Type B pancreatic cell (in vitro differentiated cells): ENCODE measurements around the gene AHDC1. TPM values are rescaled to one million over a fixed set of nuclear protein-coding genes. Genes with fewer than 3 reads are reported as not detected.
"Not testable (repeated sequence)": the region's sequence is repeated elsewhere in the genome, so short reads cannot be mapped to it uniquely, and the experiment has no call there.

Source experiments
- DNase-seq: peaks from one replicate; pipeline ENCODE4 v3.0.0; 2021; ENCODE audit warnings: mixed read lengths; ENCODE audit not compliant: unreplicated experiment; ENCODE audit errors: extremely low spot score
- H3K27ac Mint-ChIP-seq: 2 replicates; pipeline ENCODE4 v1.8.0; 2021; ENCODE audit warnings: mild to moderate bottlenecking, mixed read lengths
- H3K27me3 Mint-ChIP-seq: 2 replicates; pipeline ENCODE4 v1.8.0; 2021; ENCODE audit warnings: mixed read lengths
- H3K36me3 Mint-ChIP-seq: 2 replicates; pipeline ENCODE4 v1.8.0; 2021; ENCODE audit warnings: mixed read lengths
- H3K4me1 Mint-ChIP-seq: one replicate; pipeline ENCODE4 v1.8.0; 2021; ENCODE audit warnings: mixed read lengths; ENCODE audit not compliant: unreplicated experiment
- H3K4me3 Mint-ChIP-seq: 2 replicates; pipeline ENCODE4 v1.8.0; 2021; ENCODE audit warnings: mild to moderate bottlenecking, mixed read lengths
- H3K9me3 Mint-ChIP-seq: 2 replicates; pipeline ENCODE4 v1.8.0; 2021; ENCODE audit warnings: mixed read lengths
- total RNA-seq: library from RNA; stranded (reverse); gene quantifications from 2 replicates; pipeline ENCODE4 v1.2.1, GENCODE V29; 2021; ENCODE audit warnings: low replicate concordance
- TF ChIP-seq, protein P1 (sequence below): fragments of 200-600 bp; sonication (generic); conservative IDR thresholded peaks from 2 replicates; pipeline ENCODE4 v1.5.0; 2021; ENCODE audit warnings: antibody characterized with exemption, mild to moderate bottlenecking

AHDC1 gene
- total RNA-seq, 1 donor from 2014 or later, result 61.0 TPM

DNA sequence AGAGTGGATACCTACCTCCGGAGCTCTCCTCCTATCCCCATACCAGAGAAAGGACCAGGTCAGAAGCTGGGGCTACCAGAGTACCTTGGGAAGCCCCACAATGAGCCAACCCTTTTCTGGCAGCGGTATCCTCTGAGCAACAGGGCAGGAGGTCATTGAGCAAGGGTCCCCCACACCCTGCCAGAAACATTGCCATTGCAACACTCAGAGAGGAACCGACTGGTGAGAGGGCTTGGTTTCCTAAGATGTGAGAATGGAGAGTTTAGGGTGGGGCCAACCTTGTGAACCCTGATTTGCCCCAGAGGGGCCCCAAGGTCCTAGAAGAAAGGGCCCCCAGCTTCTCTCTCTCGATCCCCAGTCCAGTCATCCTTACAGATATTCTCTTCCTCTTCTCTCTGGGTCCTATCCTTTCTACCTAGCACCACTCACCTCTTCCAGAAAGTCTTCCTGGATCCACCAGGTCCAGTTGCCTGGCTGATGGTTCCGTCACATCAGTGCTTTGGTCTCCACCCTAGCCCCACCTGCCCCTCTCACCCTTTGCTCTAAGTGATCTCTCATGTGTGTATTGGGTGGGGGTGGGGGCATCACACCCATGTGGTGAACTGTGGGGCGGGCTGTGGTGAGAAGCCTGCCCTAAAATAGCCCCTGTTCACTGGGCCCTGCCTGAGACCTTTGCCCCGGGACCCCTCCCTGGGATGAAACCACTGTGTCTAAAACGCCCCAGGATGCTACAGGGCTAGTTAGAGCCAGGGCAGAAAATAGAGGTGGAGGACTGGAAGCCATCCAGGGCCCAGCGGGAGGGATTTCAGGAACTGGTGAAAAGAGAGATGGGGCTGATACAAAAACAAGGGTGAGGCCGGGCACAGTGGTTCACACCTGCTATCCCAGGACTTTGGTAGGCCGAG is 22.3 kb upstream of the AHDC1 start:
- no peak overlapping the region for H3K4me3 Mint-ChIP-seq
- no peaks in the 10 kb centered on the region for H3K36me3 Mint-ChIP-seq
- no peak overlapping the region for H3K27ac Mint-ChIP-seq
- H3K4me1 Mint-ChIP-seq, result peaks cover 15% of the 10 kb centered on the region
- DNase-seq, result no peak
- H3K27me3 Mint-ChIP-seq, result peaks cover 18% of the 10 kb centered on the region
- TF ChIP-seq, protein P1, sequence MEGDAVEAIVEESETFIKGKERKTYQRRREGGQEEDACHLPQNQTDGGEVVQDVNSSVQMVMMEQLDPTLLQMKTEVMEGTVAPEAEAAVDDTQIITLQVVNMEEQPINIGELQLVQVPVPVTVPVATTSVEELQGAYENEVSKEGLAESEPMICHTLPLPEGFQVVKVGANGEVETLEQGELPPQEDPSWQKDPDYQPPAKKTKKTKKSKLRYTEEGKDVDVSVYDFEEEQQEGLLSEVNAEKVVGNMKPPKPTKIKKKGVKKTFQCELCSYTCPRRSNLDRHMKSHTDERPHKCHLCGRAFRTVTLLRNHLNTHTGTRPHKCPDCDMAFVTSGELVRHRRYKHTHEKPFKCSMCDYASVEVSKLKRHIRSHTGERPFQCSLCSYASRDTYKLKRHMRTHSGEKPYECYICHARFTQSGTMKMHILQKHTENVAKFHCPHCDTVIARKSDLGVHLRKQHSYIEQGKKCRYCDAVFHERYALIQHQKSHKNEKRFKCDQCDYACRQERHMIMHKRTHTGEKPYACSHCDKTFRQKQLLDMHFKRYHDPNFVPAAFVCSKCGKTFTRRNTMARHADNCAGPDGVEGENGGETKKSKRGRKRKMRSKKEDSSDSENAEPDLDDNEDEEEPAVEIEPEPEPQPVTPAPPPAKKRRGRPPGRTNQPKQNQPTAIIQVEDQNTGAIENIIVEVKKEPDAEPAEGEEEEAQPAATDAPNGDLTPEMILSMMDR, result no peak
- H3K9me3 Mint-ChIP-seq, result no peaks in the 10 kb centered on the region

DNA sequence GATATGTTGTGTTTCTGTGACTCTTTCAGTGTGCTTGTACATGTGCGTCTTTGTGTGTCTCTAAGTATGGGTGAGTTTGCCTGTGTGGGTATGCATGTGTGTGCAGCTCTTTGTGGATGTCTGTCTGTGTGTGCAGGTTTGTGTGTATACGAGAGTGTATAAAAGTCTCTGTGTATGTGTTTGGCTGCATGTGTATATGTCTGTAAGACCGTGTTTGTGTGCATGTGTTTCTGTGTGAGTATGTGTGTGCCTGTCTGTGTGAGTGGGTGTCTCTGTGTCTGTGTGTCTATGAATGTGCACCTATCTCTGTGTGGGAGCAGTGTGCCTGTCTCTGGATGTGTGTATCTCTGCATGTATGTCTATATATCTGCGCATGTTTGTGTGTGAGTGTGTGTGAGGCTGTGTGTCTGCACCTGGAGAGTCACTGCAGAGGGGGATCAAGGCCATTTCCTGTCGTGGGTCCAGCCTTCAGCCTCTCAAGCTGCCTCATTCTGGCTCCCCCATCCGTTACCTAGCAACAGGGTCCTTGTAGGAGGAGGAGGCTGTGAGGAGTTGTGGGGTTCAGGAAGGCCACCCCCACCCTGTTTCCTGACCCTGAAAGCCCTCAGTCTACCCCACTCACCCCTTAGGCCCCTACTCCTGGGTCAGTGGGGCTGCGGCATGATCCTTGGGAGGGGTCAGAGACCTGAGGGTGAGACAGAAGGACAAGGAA is 20.7 kb upstream of the AHDC1 start:
- H3K27ac Mint-ChIP-seq, result no peak overlapping the region
- H3K4me3 Mint-ChIP-seq, result no peak overlapping the region

DNA sequence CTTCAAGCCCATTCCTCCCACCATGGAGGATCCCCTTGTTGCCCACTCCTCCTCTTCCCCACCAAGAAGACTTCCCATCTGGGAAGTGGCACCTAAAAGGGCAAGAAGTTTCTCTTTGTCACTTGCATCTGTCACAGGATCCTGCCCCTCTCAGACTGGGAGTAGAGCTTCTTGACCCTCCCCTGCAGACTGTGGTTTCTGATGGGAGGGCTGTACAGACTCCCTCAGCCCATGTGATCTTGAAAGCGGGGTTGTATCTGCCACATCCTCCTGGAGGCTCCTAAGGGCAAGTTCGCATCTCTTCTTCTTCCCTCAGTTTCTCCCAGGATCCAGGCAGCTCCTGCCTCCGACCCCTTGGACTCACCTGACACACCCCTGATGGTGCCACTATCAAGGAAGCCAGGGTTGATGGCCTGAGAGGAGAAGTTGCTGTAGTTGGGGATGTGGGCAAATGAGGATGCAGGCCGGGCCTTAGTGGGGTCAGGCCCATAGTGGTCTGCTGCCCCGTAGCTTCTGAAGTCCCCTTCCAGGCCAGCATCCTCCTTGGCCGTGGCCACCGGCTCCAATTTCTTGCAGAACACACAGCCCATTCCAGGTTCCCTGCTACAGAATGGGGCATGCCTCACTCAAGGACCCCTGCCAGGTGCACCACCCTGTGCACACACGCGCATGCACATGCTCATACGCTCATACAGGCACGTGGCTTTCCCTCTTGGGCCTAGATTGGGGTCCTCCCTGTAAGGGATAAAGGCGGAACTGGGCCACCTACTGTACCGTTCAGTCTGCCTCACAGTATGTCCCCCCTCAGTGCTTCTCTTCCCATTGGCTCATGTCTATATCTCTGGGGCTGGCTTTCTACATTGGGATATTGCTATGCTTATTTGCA is 19.6 kb upstream of the AHDC1 start:
- Mint-ChIP-seq H3K27me3 (peaks cover 2% of the 10 kb centered on the region), H3K9me3 (no peaks in the 10 kb centered on the region), H3K4me3 (no peak overlapping the region), H3K4me1 (peaks cover 5% of the 10 kb centered on the region), H3K27ac (no peak overlapping the region), H3K36me3 (no peaks in the 10 kb centered on the region)
- TF ChIP-seq, protein P1, result no peak
- no peak for DNase-seq

More for the DNA sequence above, 20.7 kb upstream of the AHDC1 start:
- Mint-ChIP-seq H3K27me3 (peaks cover 11% of the 10 kb centered on the region), H3K36me3 (no peaks in the 10 kb centered on the region), H3K4me1 (peaks cover 9% of the 10 kb centered on the region), H3K9me3 (no peaks in the 10 kb centered on the region)
- TF ChIP-seq, protein P1, result no peak
- DNase-seq, result no peak

DNA sequence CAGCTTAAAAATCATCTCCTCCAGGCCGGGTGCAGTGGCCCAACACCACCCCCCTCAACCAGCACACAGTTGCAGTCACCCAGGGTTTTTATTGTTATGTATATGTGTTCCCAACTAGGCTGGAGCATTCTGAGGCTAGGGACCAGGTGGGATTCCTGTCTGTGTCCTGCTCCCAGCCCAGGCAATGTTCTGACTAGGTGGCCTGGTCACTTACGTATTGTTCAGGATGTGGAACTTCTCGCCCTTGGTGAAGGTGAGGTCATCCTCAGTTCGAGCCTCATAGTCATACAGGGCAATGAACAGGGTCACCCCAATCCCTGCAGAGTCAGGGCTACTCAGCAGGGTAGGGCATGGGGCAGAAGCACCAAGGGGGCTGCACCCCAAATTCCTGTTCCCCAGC is 18.9 kb upstream of the AHDC1 start:
- Mint-ChIP-seq H3K9me3 (no peaks in the 10 kb centered on the region), H3K4me3 (no peak overlapping the region), H3K36me3 (no peaks in the 10 kb centered on the region), H3K27ac (no peak overlapping the region), H3K4me1 (peaks cover 4% of the 10 kb centered on the region), H3K27me3 (no peaks in the 10 kb centered on the region)
- DNase-seq, result no peak
- TF ChIP-seq, protein P1, result no peak

DNA sequence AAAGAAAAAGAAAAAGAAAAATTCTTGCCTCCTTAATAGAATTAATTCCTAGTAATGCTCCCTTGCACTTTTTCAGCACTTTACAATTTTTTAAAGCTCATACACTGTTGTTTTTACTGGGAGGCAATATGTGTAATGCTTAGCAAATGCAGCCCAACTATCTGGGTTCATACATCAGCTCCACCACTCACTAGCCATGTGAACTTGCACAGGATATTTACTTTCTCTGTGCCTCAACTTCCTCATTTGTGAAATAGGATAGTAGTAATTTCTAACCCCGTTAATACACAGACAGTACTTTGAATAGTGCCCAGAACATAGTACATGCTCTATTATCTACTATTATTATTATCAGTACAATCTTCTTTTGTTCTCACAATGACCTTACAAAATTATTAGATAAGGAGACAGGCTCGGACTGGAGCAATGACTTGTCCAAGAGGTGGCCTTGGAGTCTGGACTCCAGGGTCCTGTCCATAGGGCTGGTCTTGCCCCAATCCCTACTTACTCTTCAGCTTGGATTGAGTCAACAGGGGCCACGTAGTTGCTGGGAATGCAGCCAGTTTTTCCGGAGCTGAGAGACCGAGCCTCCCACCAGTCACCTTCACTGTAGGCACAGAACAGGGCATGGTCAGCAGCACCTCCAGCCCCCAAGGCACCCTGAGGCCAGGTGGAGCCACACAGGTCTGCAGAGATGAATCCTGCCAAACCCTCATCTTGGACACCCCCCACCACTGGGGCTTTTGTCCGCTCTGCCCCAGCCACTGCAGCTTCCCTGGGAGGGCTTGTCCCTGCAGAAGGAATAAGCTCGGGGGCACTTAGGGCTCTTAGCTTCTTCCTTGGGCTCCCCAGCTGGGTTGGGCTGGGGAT is 17.3 kb upstream of the AHDC1 start:
- Mint-ChIP-seq H3K9me3 (no peaks in the 10 kb centered on the region), H3K27me3 (no peaks in the 10 kb centered on the region), H3K4me1 (peaks cover 4% of the 10 kb centered on the region), H3K27ac (no peak overlapping the region), H3K4me3 (no peak overlapping the region), H3K36me3 (no peaks in the 10 kb centered on the region)
- DNase-seq, result no peak
- TF ChIP-seq, protein P1, result no peak

DNA sequence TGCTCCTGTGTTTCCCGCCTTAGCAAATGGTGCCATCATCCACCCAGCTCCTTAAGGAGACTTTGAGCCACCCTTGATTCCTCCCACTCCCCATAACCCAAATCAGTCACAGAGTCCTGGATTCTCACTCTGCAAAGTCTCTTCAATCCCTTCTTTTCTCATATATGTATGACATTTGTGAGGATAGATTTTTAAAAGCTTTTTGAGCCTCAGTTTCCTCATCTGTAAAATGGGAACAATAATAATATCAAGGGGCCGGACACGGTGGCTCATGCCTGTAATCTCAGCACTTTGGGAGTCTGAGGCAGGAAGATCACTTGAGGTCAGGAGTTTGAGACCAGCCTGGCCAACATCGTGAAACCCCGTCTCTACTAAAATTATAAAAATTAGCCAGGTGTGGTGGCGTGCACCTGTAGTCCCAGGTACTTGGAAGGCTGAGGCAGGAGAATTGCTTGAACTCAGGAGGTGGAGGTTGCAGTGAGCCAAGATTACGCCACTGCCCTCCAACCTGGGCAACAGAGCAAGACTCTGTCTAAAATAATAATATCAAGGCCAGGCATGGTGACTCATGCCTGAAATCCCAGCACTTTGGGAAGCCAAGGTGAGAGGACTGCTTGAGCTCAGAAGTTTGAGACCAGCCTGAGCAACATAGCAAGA is 16.0 kb upstream of the AHDC1 start:
- not testable (repeated sequence) for H3K4me3 Mint-ChIP-seq, H3K4me1 Mint-ChIP-seq, H3K27me3 Mint-ChIP-seq, H3K27ac Mint-ChIP-seq, DNase-seq, H3K9me3 Mint-ChIP-seq, H3K36me3 Mint-ChIP-seq
